T-helper 1 cell (primary cell): ENCODE data around the gene SLN.

Experiments
- DNase-seq, 5 donors: peaks; one replicate each; pipeline ENCODE4 v3.0.0-alpha.2; 2012 to 2020

SLN gene

GRCh38 chr11:107682171-107682570, 29.7 kb downstream of the SLN start:
- no peak for DNase-seq

- no peak for DNase-seq
Observed at GRCh38 chr11:107679255-107680024, 32.4 kb downstream of the SLN start.

- DNase-seq, result no peak
Observed at GRCh38 chr11:107678632-107678971, 33.3 kb downstream of the SLN start.

- DNase-seq, result no peak
Observed at GRCh38 chr11:107677924-107678631, 33.8 kb downstream of the SLN start.

- DNase-seq, result no peak
Observed at GRCh38 chr11:107676336-107677057, 35.4 kb downstream of the SLN start.

- DNase-seq, result no peak
Observed at GRCh38 chr11:107675902-107676301, 36.0 kb downstream of the SLN start.

- no peak for DNase-seq
Observed at GRCh38 chr11:107669893-107670601, 41.8 kb downstream of the SLN start.

GRCh38 chr11:107669191-107669740, 42.6 kb downstream of the SLN start:
- no peak for DNase-seq

GRCh38 chr11:107666911-107667613, 44.8 kb downstream of the SLN start:
- DNase-seq, result no peak

GRCh38 chr11:107665018-107665417, 46.8 kb downstream of the SLN start:
- no peak for DNase-seq

- DNase-seq, result no peak
Observed at GRCh38 chr11:107661656-107662055, 50.2 kb downstream of the SLN start.

- no peak for DNase-seq
Observed at GRCh38 chr11:107660066-107660465, 51.8 kb downstream of the SLN start.

- no peak for DNase-seq
Observed at GRCh38 chr11:107659310-107659709, 52.5 kb downstream of the SLN start.
